IMR-90 (cell line): ENCODE results near the gene PFAS. TPM values are rescaled to one million over a fixed set of nuclear protein-coding genes. Genes with fewer than 3 reads are reported as not detected.

Experiments used
- ATAC-seq: fragments of 200-7000 bp; cut with Tn5 transposase; 2 replicates; pipeline ENCODE4 v1.9.1; 2020; ENCODE audit warnings: low read depth, mild to moderate bottlenecking, moderate library complexity
- BruUV-seq: library from RNA; stranded (reverse); fragments of 400-500 nt; replicated peaks from 2 replicates; lab custom pipeline; 2021; lab: Mats Ljungman, UMichigan
- CTCF ChIA-PET: fragments of 300-600 bp; formaldehyde crosslinking; extraction: SDS; loops from one replicate; lab custom pipeline; 2021; ENCODE audit warnings: antibody characterized with exemption; lab: Yijun Ruan, JAX
- POLR2A ChIA-PET: fragments of 300-600 bp; sonication (Branson Sonifier 250); formaldehyde crosslinking; loops from one replicate; lab custom pipeline; 2022; ENCODE audit warnings: antibody characterized with exemption; ENCODE audit not compliant: unreplicated experiment; lab: Charles Lee
- DNase-seq: peaks from one replicate; pipeline ENCODE4 v3.0.0; 2013
- H2AFZ ChIP-seq: replicated peaks from 2 replicates; pipeline ENCODE3; 2013; ENCODE audit warnings: low read length, mild to moderate bottlenecking; ENCODE audit not compliant: poor library complexity
- H2AK5ac ChIP-seq: 2 replicates; pipeline ENCODE4 v1.6.1; 2013; ENCODE audit warnings: low read depth, low read length, inconsistent platforms
- H2AK9ac ChIP-seq: replicated peaks from 2 replicates; pipeline ENCODE3; 2013; ENCODE audit warnings: mild to moderate bottlenecking, low read depth, low read length, moderate library complexity; ENCODE audit not compliant: poor library complexity
- H2BK120ac ChIP-seq: 2 replicates; pipeline ENCODE4 v1.6.1; 2013; ENCODE audit warnings: low read depth, low read length, inconsistent platforms
- H2BK15ac ChIP-seq: 3 replicates; pipeline ENCODE4 v1.6.1; 2013; ENCODE audit warnings: low read depth, low read length, inconsistent platforms
- H2BK20ac ChIP-seq: 2 replicates; pipeline ENCODE4 v1.6.1; 2013; ENCODE audit warnings: low read depth, mild to moderate bottlenecking, inconsistent platforms, low read length, moderate library complexity
- H2BK5ac ChIP-seq: 2 replicates; pipeline ENCODE4 v1.6.1; 2013; ENCODE audit warnings: mild to moderate bottlenecking, low read depth, low read length, inconsistent platforms; ENCODE audit not compliant: poor library complexity, severe bottlenecking
- H3K14ac ChIP-seq: replicated peaks from 2 replicates; pipeline ENCODE4 v1.6.1; 2013; ENCODE audit warnings: low read depth, low read length, inconsistent platforms
- H3K18ac ChIP-seq: 2 replicates; pipeline ENCODE4 v1.6.1; 2013; ENCODE audit warnings: low read depth, low read length, control low read depth
- H3K23ac ChIP-seq: 2 replicates; pipeline ENCODE4 v1.6.1; 2013; ENCODE audit warnings: low read depth, low read length, inconsistent platforms
- H3K27ac ChIP-seq: 2 replicates; pipeline ENCODE4 v1.5.1; 2013; ENCODE audit warnings: mild to moderate bottlenecking, control low read depth, low read length; ENCODE audit not compliant: insufficient read depth
- H3K27me3 ChIP-seq: 2 replicates; pipeline ENCODE4 v1.6.1; 2013; ENCODE audit warnings: low read length; ENCODE audit not compliant: control insufficient read depth, insufficient read depth
- H3K36me3 ChIP-seq: 2 replicates; pipeline ENCODE4 v1.6.1; 2013; ENCODE audit warnings: low read length, mixed read lengths; ENCODE audit not compliant: control insufficient read depth, insufficient read depth
- H3K4ac ChIP-seq: 2 replicates; pipeline ENCODE4 v1.6.1; 2013; ENCODE audit warnings: low read depth, low read length, inconsistent platforms
- H3K4me1 ChIP-seq: 2 replicates; pipeline ENCODE4 v1.6.1; 2013; ENCODE audit warnings: low read length, mixed read lengths; ENCODE audit not compliant: control insufficient read depth, insufficient read depth
- H3K4me2 ChIP-seq: 2 replicates; pipeline ENCODE4 v1.6.1; 2013; ENCODE audit warnings: low read depth, mild to moderate bottlenecking, control low read depth, low read length, moderate library complexity
- H3K4me3 ChIP-seq: 2 replicates; pipeline ENCODE4 v1.5.1; 2013; ENCODE audit warnings: low read depth, mild to moderate bottlenecking, control low read depth, low read length, moderate library complexity; ENCODE audit not compliant: insufficient read depth
- H3K56ac ChIP-seq: 2 replicates; pipeline ENCODE4 v1.6.1; 2013; ENCODE audit warnings: low read length, inconsistent platforms; ENCODE audit not compliant: insufficient read depth; ENCODE audit errors: extremely low read depth
- H3K79me1 ChIP-seq, 2 experiments: 2 replicates each; pipeline ENCODE4 v1.6.1; 2013; ENCODE audit warnings: low read length in 2 of 2, inconsistent platforms in 1 of 2, low read depth in 1 of 2
- H3K9ac ChIP-seq: 2 replicates; pipeline ENCODE4 v1.6.1; 2013; ENCODE audit warnings: low read depth, low read length, control low read depth
- H3K9me1 ChIP-seq: 2 replicates; pipeline ENCODE4 v1.6.1; 2013; ENCODE audit warnings: low read length, inconsistent platforms; ENCODE audit not compliant: insufficient read depth
- H3K9me3 ChIP-seq: 2 replicates; pipeline ENCODE4 v1.6.1; 2013; ENCODE audit warnings: low read length; ENCODE audit not compliant: control insufficient read depth, insufficient read depth
- H4K20me1 ChIP-seq: 2 replicates; pipeline ENCODE4 v1.6.1; 2013; ENCODE audit warnings: low read length, inconsistent platforms; ENCODE audit not compliant: insufficient read depth
- H4K5ac ChIP-seq: 2 replicates; pipeline ENCODE4 v1.6.1; 2013; ENCODE audit warnings: mild to moderate bottlenecking, low read depth, low read length, control low read depth
- H4K8ac ChIP-seq, 2 experiments: 2 replicates each; pipeline ENCODE4 v1.6.1; 2013; ENCODE audit warnings: low read depth in 2 of 2, low read length in 2 of 2, control low read depth in 1 of 2, inconsistent platforms in 1 of 2
- H4K91ac ChIP-seq: 2 replicates; pipeline ENCODE4 v1.6.1; 2013; ENCODE audit warnings: low read depth, low read length, inconsistent platforms; ENCODE audit not compliant: insufficient read depth
- BHLHE40 ChIP-seq: fragments of 150-350 bp; IDR thresholded peaks from 2 replicates; pipeline ENCODE4 v1.6.1; 2016; ENCODE audit warnings: mild to moderate bottlenecking, low read depth, low read length
- CEBPB ChIP-seq: IDR thresholded peaks from 2 replicates; pipeline ENCODE4 v1.6.1; 2012; ENCODE audit warnings: low read depth, low read length, improper control_type of control experiment
- CHD1 ChIP-seq: IDR thresholded peaks from 2 replicates; pipeline ENCODE4 v1.6.1; 2012; ENCODE audit warnings: low read depth, low read length, improper control_type of control experiment
- ELK1 ChIP-seq: fragments of 150-350 bp; IDR thresholded peaks from 2 replicates; pipeline ENCODE4 v1.6.1; 2016; ENCODE audit warnings: low read depth, mild to moderate bottlenecking, low read length, moderate library complexity, borderline replicate concordance
- MAFK ChIP-seq: IDR thresholded peaks from 2 replicates; pipeline ENCODE4 v1.6.1; 2012; ENCODE audit warnings: low read depth, low read length, improper control_type of control experiment
- MAZ ChIP-seq: IDR thresholded peaks from 2 replicates; pipeline ENCODE4 v1.6.1; 2012; ENCODE audit warnings: low read depth, mild to moderate bottlenecking, low read length, improper control_type of control experiment, moderate library complexity, borderline replicate concordance
- MXI1 ChIP-seq: IDR thresholded peaks from 2 replicates; pipeline ENCODE4 v1.6.1; 2012; ENCODE audit warnings: low read depth, mild to moderate bottlenecking, low read length, moderate library complexity, borderline replicate concordance
- POLR2A ChIP-seq: IDR thresholded peaks from 2 replicates; pipeline ENCODE4 v1.6.1; 2012; ENCODE audit warnings: mild to moderate bottlenecking, low read depth, low read length
- RAD21 ChIP-seq: IDR thresholded peaks from 2 replicates; pipeline ENCODE4 v1.6.1; 2012; ENCODE audit warnings: low read length, improper control_type of control experiment
- RCOR1 ChIP-seq: IDR thresholded peaks from 2 replicates; pipeline ENCODE4 v1.6.1; 2012; ENCODE audit warnings: mild to moderate bottlenecking, low read length, improper control_type of control experiment; ENCODE audit not compliant: insufficient replicate concordance
- RFX5 ChIP-seq: IDR thresholded peaks from 2 replicates; pipeline ENCODE4 v1.8.0; 2012; ENCODE audit warnings: low read depth, mild to moderate bottlenecking, low read length, moderate library complexity
- WGBS, 2 experiments: methylation state at CpG; one replicate each; pipeline versions ENCODE4 v1.1.5 to v1.1.7; 2013; ENCODE audit warnings: missing lambda C conversion rate in 2 of 2; ENCODE audit not compliant: insufficient read length in 1 of 2; ENCODE audit errors: extremely low coverage in 2 of 2; 5-methylcytosine and 5-hydroxymethylcytosine counted together
- dilution Hi-C: fragments of 300-500 bp; cut with HindIII; formaldehyde crosslinking; loops from one replicate; pipeline ENCODE4 v1.14.3; 2018; ENCODE audit warnings: low sequenced_read_pairs; ENCODE audit not compliant: unreplicated experiment
- in situ Hi-C: fragments of 300-500 bp; cut with MboI; formaldehyde crosslinking; loops from 3 replicates; pipeline ENCODE4 v1.14.3; 2019; ENCODE audit warnings: low sequenced_read_pairs, inconsistent platforms, mixed read lengths
- intact Hi-C: fragments of 100-400 bp; cut with micrococcal nuclease; formaldehyde crosslinking; loops from 2 replicates; pipeline ENCODE4 v1.10.0; 2022
- polyA plus RNA-seq, 3 experiments: library from polyadenylated mRNA; depleted of rRNA; stranded (reverse); fragments of >200 nt; gene quantifications; 2 replicates each; pipeline ENCODE4 v1.2.3, GENCODE V29; 2012; ENCODE audit warnings: low replicate concordance in 1 of 3
- total RNA-seq: library from RNA; depleted of rRNA; stranded (reverse); fragments of >200 nt; gene quantifications from 2 replicates; pipeline ENCODE4 v1.2.3, GENCODE V29; 2012

Gene PFAS
- total and polyA plus RNA-seq, 2 of the 4 experiments (the other 2 are of a cell fraction), result 20.7 to 26.2 TPM

GRCh38 chr17:8266648-8267479 lies 17.8 kb downstream of the PFAS start:
- H3K4me2 ChIP-seq, result no peak overlapping the region
- no peak overlapping the region for H3K4me3 ChIP-seq
- peak overlapping the region; percentile 16 for H2AK9ac ChIP-seq
- H4K20me1 ChIP-seq, result no peaks in the 10 kb centered on the region
- H3K18ac ChIP-seq, result no peak overlapping the region
- no peaks in the 10 kb centered on the region for H3K9me1 ChIP-seq
- no peak overlapping the region for H2AFZ ChIP-seq
- intact Hi-C loops, result no loop called here
- no peak overlapping the region for H2BK15ac ChIP-seq
- TF ChIP-seq CHD1 (no peak), RCOR1 (no peak), BHLHE40 (no peak), CEBPB (no peak), MAFK (no peak), MAZ (no peak), RFX5 (no peak), POLR2A (no peak), RAD21 (no peak), ELK1 (no peak), MXI1 (no peak)
- no peak overlapping the region for H2BK5ac ChIP-seq
- H3K36me3 ChIP-seq, result peaks cover 49% of the 10 kb centered on the region
- H2AK5ac ChIP-seq, result no peak overlapping the region
- H3K9ac ChIP-seq, result no peak overlapping the region
- H3K14ac ChIP-seq, result no peak overlapping the region
- no peak overlapping the region for H2BK20ac ChIP-seq
- no peak for DNase-seq
- no CpG with 5 or more reads among the region's 29 CpGs for WGBS, 2 experiments
- in situ Hi-C loops, result no loop called here
- no peak overlapping the region for H4K5ac ChIP-seq
- no TSS peak for BruUV-seq
- ChIA-PET CTCF (no interaction called here), POLR2A (no interaction called here)
- no peaks in the 10 kb centered on the region for H3K9me3 ChIP-seq
- no peak overlapping the region for H4K8ac ChIP-seq
- no peaks in the 10 kb centered on the region for H3K27me3 ChIP-seq
- no peak overlapping the region for H3K56ac ChIP-seq
- dilution Hi-C loops, result no loop called here
- no peak overlapping the region for H3K4ac ChIP-seq
- H4K91ac ChIP-seq, result no peak overlapping the region
- H3K27ac ChIP-seq, result no peak overlapping the region
- no peak overlapping the region for H3K23ac ChIP-seq
- H2BK120ac ChIP-seq, result no peak overlapping the region
- ATAC-seq, result no peak
- H3K4me1 ChIP-seq, result no peaks in the 10 kb centered on the region
- no peaks in the 10 kb centered on the region for H3K79me1 ChIP-seq
